D721Med (cell line): Measurements from ENCODE around the gene TSC22D1.

Experiments
- DNase-seq: peaks from one replicate; pipeline ENCODE4 v3.0.0; 2011; ENCODE audit warnings: low spot score; ENCODE audit not compliant: insufficient read length
- FAIRE-seq: peaks from 2 replicates; lab custom pipeline; 2011; peaks lifted over from hg19 to GRCh38; lab: Jason Lieb, UNC
- TF ChIP-seq, protein P1 (sequence below): IDR thresholded peaks from 2 replicates; pipeline ENCODE4 v1.5.1; 2012; ENCODE audit warnings: mild to moderate bottlenecking, control low read depth; ENCODE audit not compliant: insufficient read depth; ENCODE audit errors: missing control alignments

Gene TSC22D1

DNA sequence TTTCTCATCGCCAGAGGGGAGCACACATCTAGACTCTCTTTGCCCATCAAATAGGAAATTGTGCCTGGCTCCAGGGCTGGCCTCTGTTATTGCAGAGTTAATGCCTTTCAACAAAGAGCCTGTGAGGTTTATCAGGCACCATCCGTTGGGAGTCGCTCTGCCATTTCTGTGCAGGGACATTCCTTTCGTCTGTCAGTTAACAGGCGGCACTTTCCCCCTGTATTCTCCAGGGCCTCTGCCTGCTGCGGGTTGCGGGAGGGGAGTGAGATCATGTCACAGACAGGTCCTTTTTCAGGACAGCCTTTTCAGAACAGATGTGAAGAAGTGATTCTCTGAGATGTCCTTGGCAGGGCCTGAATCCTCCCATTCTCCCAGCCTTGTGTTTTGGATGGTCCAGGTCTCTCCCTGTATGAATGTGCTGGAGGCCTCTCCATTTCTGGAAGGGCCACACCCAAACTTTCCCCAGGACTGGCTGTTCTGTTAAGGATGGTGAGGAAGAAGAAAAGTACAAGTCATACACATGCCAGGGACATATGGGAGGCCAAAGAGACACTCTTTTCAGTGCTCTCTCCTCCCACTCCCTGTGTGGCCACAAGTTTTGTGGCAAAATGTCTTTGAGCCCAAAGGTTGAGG lies 187.6 kb downstream of the TSC22D1 start:
- DNase-seq (no peak), FAIRE-seq (no peak)
- TF ChIP-seq, protein P1, sequence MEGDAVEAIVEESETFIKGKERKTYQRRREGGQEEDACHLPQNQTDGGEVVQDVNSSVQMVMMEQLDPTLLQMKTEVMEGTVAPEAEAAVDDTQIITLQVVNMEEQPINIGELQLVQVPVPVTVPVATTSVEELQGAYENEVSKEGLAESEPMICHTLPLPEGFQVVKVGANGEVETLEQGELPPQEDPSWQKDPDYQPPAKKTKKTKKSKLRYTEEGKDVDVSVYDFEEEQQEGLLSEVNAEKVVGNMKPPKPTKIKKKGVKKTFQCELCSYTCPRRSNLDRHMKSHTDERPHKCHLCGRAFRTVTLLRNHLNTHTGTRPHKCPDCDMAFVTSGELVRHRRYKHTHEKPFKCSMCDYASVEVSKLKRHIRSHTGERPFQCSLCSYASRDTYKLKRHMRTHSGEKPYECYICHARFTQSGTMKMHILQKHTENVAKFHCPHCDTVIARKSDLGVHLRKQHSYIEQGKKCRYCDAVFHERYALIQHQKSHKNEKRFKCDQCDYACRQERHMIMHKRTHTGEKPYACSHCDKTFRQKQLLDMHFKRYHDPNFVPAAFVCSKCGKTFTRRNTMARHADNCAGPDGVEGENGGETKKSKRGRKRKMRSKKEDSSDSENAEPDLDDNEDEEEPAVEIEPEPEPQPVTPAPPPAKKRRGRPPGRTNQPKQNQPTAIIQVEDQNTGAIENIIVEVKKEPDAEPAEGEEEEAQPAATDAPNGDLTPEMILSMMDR: no peak

DNA sequence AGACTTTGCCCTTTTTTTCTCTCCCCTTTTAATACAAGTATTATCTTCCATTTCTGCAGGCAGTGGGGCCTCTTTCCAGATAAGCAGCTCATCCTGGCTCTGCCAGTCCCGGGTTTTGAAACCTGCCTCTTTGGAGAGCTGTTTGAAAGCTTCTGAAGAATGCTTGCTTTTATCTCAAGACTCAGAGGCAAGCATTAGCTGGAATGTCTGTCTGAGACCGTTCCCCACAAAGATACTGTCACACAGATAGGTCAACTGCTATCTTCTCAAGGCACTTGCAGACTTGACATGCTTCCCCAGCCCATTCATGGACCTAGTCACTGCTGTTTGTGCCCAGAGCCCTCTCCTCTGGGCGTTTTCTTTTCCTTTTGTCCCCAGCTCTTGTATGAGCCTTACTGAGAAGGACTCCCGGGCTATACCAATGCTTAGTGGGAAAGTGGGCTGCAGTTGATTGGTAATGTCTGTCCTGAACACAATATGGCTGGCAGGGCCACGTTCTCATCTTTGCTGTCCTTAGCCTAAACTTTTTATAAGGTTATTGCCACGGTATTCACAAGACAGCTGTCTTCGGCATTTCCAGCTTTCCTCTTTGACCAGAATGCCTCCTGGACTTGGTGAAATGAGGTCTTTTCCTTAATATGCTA lies 189.1 kb downstream of the TSC22D1 start:
- DNase-seq (no peak), FAIRE-seq (no peak)
- TF ChIP-seq, protein P1: no peak

DNA sequence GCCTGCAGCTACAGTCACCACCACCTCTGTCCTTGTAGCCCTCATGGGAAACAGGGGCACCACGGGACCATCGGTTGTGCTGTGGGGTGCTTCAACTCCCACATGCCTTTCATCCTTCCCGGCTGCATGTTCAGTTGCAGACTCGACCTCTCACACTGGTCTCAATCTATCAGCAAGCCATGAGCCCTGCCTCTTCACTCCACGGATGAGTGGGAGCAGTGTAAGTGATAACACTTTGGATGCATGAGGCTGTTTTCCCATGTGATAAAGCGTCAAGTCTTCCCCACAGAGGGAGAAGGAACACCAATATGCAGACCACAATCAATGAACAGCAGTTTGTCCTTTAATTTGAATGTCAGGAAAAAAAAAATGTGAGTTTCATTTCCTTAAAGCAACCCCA lies 190.3 kb downstream of the TSC22D1 start:
- TF ChIP-seq, protein P1: no peak
- FAIRE-seq (no peak), DNase-seq (no peak)

DNA sequence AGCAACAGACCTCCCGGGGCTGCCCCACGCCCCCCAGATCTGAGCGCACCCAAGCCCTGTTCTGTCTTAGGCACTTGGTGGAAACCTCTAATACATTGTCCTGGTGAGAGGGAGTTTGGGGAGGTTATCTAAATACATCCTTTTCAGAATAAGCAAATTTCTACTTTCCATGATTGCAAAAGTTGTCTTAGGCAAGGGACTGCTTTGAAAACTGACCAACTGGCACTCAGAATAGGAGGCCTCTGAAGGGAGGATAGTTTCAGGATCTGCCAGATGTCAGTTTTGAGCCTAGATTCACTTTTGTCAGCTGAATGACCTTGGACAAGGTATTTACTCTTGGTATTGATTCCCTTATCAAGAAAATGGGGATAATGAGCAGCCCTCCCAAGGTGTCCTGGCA lies 190.7 kb downstream of the TSC22D1 start:
- TF ChIP-seq, protein P1: no peak
- FAIRE-seq (no peak), DNase-seq (no peak)

DNA sequence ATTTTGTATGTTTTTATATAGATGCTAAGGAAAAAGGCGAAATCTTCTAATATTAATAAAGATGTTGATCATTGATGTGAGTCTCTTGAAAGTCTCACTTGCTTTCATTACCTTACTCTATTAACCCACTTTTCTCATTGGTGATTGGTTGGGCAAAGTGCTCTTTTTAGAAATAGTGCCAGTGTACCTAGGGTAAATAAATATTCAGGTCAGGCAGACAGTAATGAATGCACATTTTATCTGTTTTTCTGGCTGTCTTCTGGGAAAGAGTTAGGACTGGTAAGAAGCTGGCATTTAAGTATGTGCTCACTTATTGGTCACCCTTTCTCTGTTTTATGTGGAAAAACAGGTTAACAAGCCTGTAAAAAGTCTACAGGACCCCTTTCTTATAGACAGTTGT lies 191.4 kb downstream of the TSC22D1 start:
- no peak for FAIRE-seq
- TF ChIP-seq, protein P1: no peak
- DNase-seq: no peak

DNA sequence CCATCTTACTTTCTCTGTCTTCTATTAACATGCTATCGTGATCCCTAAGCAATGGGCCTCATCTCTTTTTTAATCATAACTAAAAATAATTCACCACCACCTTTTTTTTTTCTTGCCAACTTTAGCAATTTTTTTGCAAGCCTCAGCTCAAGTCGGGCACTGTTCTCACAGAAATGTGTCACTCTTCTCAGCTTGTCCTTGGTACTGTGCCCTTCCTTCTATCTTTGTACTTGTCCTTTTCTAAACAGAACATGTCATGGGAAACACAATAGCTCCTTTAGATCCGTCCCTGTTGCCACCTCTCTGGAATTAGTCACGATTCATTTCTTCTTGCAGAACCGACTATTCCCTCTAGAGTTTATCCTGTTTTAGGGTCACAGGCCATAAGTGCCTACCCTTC lies 192.2 kb downstream of the TSC22D1 start:
- DNase-seq (no peak), FAIRE-seq (no peak)
- TF ChIP-seq, protein P1: no peak

DNA sequence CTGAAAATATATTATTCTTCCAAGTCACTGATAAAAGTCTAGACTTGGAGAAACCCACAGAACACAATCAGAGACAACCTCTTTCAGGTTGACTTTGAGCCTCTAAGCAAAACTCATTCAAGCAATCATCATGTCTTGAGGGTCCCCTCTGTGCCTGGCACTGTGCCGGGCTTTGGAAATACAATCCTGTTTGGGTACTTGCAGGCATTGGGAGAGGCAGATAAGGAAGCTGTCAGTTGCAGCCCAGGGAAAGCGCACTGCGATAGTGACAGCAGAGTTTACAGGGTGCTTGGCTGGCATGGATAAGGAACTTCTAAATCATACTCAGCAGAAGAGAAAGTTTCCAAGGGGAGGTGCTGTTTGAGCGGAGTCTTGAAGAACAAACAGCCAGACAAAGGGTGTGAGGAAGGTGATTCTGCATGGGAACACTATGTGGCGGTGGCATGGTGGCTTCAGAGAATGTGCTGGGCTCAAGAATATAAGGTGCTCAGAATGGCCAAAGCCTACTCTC lies 193.4 kb downstream of the TSC22D1 start:
- DNase-seq (no peak), FAIRE-seq (no peak)
- TF ChIP-seq, protein P1: no peak
